ENCODE data around the gene CHST8. TPM values are rescaled to one million over a fixed set of nuclear protein-coding genes. Genes with fewer than 3 reads are reported as not detected.

CHST8 gene
- total RNA-seq, 1 donor from 2014 or later: not detected

- Mint-ChIP-seq H3K36me3 (ENCODE audit: low read depth, unreplicated experiment) (no peaks in the 10 kb centered on the region), H3K9me3 (ENCODE audit: unreplicated experiment) (no peaks in the 10 kb centered on the region), H3K4me1 (ENCODE audit: low read depth, unreplicated experiment) (peaks cover 3% of the 10 kb centered on the region), H3K27ac (ENCODE audit: unreplicated experiment) (no peak overlapping the region), H3K27me3 (ENCODE audit: low read depth, unreplicated experiment) (peaks cover 75% of the 10 kb centered on the region), H3K4me3 (ENCODE audit: unreplicated experiment) (no peak overlapping the region)
- Histone ChIP-seq H3K4me1 (ENCODE audit: insufficient read depth, low read length) (peaks cover 2% of the 10 kb centered on the region), H3K79me2 (ENCODE audit: insufficient read depth, low read length) (no peaks in the 10 kb centered on the region), H2AFZ (ENCODE audit: low read depth, low read length) (no peak overlapping the region), H3K9me3 (ENCODE audit: insufficient read depth, low read depth, low read length) (no peaks in the 10 kb centered on the region), H4K20me1 (ENCODE audit: insufficient read depth, low read length) (no peaks in the 10 kb centered on the region), H3K4me3 (ENCODE audit: insufficient read depth, low read depth, low read length) (no peak overlapping the region), H3K36me3 (ENCODE audit: insufficient read depth, low read length) (no peaks in the 10 kb centered on the region), H3K9ac (ENCODE audit: low read length) (no peak overlapping the region), H3K27ac (ENCODE audit: low read depth, low read length) (no peak overlapping the region), H3K4me2 (ENCODE audit: low read length) (no peak overlapping the region), H3K27me3 (ENCODE audit: insufficient read depth, low read length) (peaks cover 34% of the 10 kb centered on the region)
- no peak for FAIRE-seq
- TF ChIP-seq CTCF (IDR thresholded peaks at IDR 0.05; ENCODE audit: insufficient read depth, low read depth, low read length) (no peak), EZH2 (IDR thresholded peaks at IDR 0.05; ENCODE audit: insufficient read depth, low read length) (no peak)
- DNase-seq (ENCODE audit: low read depth): no peak
Observed at GRCh38 chr19:33620611-33621010, 1.1 kb upstream of the CHST8 start.

GRCh38 chr19:33621065-33621785 lies 528 bp upstream of the CHST8 start:
- Histone ChIP-seq H3K4me3 (ENCODE audit: insufficient read depth, low read depth, low read length) (peak overlapping the region; percentile 10), H3K27me3 (ENCODE audit: insufficient read depth, low read length) (peaks cover 35% of the 10 kb centered on the region)

More at GRCh38 chr19:33621065-33621785, 528 bp upstream of the CHST8 start:
- H3K27ac ChIP-seq (ENCODE audit: low read depth, low read length): no peak overlapping the region
- no peaks in the 10 kb centered on the region for H3K79me2 ChIP-seq (ENCODE audit: insufficient read depth, low read length)
- no peak for DNase-seq (ENCODE audit: low read depth)
- peaks cover 2% of the 10 kb centered on the region for H3K4me1 ChIP-seq (ENCODE audit: insufficient read depth, low read length)
- no peaks in the 10 kb centered on the region for H3K36me3 Mint-ChIP-seq (ENCODE audit: low read depth, unreplicated experiment)
- H2AFZ ChIP-seq (ENCODE audit: low read depth, low read length): no peak overlapping the region
- H3K27me3 Mint-ChIP-seq (ENCODE audit: low read depth, unreplicated experiment): peaks cover 75% of the 10 kb centered on the region
- no peak overlapping the region for H3K9ac ChIP-seq (ENCODE audit: low read length)
- peak overlapping the region; percentile 67 for H3K4me3 Mint-ChIP-seq (ENCODE audit: unreplicated experiment)
- peaks cover 3% of the 10 kb centered on the region for H3K4me1 Mint-ChIP-seq (ENCODE audit: low read depth, unreplicated experiment)
- no peaks in the 10 kb centered on the region for H4K20me1 ChIP-seq (ENCODE audit: insufficient read depth, low read length)
- peak overlapping the region; percentile 75 for H3K4me2 ChIP-seq (ENCODE audit: low read length)
- TF ChIP-seq CTCF (IDR thresholded peaks at IDR 0.05; ENCODE audit: insufficient read depth, low read depth, low read length) (no peak), EZH2 (IDR thresholded peaks at IDR 0.05; ENCODE audit: insufficient read depth, low read length) (peak; percentile 37)
- no peaks in the 10 kb centered on the region for H3K36me3 ChIP-seq (ENCODE audit: insufficient read depth, low read length)
- no peak for FAIRE-seq
- H3K27ac Mint-ChIP-seq (ENCODE audit: unreplicated experiment): no peak overlapping the region
- no peaks in the 10 kb centered on the region for H3K9me3 Mint-ChIP-seq (ENCODE audit: unreplicated experiment)
- no peaks in the 10 kb centered on the region for H3K9me3 ChIP-seq (ENCODE audit: insufficient read depth, low read depth, low read length)
